ENCODE data around the gene PCARE. TPM values are rescaled to one million over a fixed set of nuclear protein-coding genes. Genes with fewer than 3 reads are reported as not detected.

Gene PCARE
- polyA plus RNA-seq, 1 donor from 2014 or later, result not detected

- Histone ChIP-seq H2AFZ (ENCODE audit: low read depth, low read length) (no peak overlapping the region), H3K4me3 (ENCODE audit: low read length) (no peak overlapping the region), H3K79me2 (replicated peaks; ENCODE audit: insufficient read depth, low read length) (no peaks in the 10 kb centered on the region), H3K36me3 (ENCODE audit: insufficient read depth, low read length) (no peaks in the 10 kb centered on the region), H3K9me2 (ENCODE audit: insufficient read depth, low read length) (no peaks in the 10 kb centered on the region), H4K20me1 (ENCODE audit: insufficient read depth) (no peaks in the 10 kb centered on the region), H3K4me2 (ENCODE audit: low read length) (no peak overlapping the region), H3K9ac (ENCODE audit: low read length) (no peak overlapping the region), H3K9me3 (ENCODE audit: low read length) (no peaks in the 10 kb centered on the region), H3K27ac (ENCODE audit: low read length) (no peak overlapping the region), H3F3A (ENCODE audit: insufficient read depth, low read length, poor library complexity, severe bottlenecking) (no peaks in the 10 kb centered on the region), H3K27me3 (ENCODE audit: insufficient read depth, low read depth, low read length) (no peaks in the 10 kb centered on the region)
- no peak for TF ChIP-seq RAD21 (conservative IDR thresholded peaks at IDR 0.05)
- TF ChIP-seq CTCF (IDR thresholded peaks at IDR 0.05; ENCODE audit: poor library complexity, severe bottlenecking), result no peak
- TF ChIP-seq TAF1 (IDR thresholded peaks at IDR 0.05; ENCODE audit: low read depth), result no peak
- no peak for TF ChIP-seq SMC3 (conservative IDR thresholded peaks at IDR 0.05; ENCODE audit: poor library complexity)
- TF ChIP-seq EP300 (conservative IDR thresholded peaks at IDR 0.05; ENCODE audit: poor library complexity, severe bottlenecking), result no peak
- TF ChIP-seq REST (IDR thresholded peaks at IDR 0.05; ENCODE audit: borderline replicate concordance), result no peak
- TF ChIP-seq POLR2AphosphoS5 (IDR thresholded peaks at IDR 0.05), result no peak
- no peak for TF ChIP-seq EZH2 (IDR thresholded peaks at IDR 0.05; ENCODE audit: borderline replicate concordance, insufficient read depth, low read length, poor library complexity, severe bottlenecking)
- no peak for TF ChIP-seq MXI1 (conservative IDR thresholded peaks at IDR 0.05; ENCODE audit: poor library complexity, severe bottlenecking)
These were observed 58.4 kb downstream of the PCARE start for GRCh38 chr2:29015701-29016470.

- H3K27me3 ChIP-seq (ENCODE audit: insufficient read depth, low read depth, low read length), result no peaks in the 10 kb centered on the region
- H4K20me1 ChIP-seq (ENCODE audit: insufficient read depth), result no peaks in the 10 kb centered on the region
- no peaks in the 10 kb centered on the region for H3K36me3 ChIP-seq (ENCODE audit: insufficient read depth, low read length)
- no peaks in the 10 kb centered on the region for H3K9me2 ChIP-seq (ENCODE audit: insufficient read depth, low read length)
- no peak for TF ChIP-seq MXI1 (conservative IDR thresholded peaks at IDR 0.05; ENCODE audit: poor library complexity, severe bottlenecking)
- TF ChIP-seq EZH2 (IDR thresholded peaks at IDR 0.05; ENCODE audit: borderline replicate concordance, insufficient read depth, low read length, poor library complexity, severe bottlenecking), result no peak
- TF ChIP-seq TAF1 (IDR thresholded peaks at IDR 0.05; ENCODE audit: low read depth), result no peak
- TF ChIP-seq REST (IDR thresholded peaks at IDR 0.05; ENCODE audit: borderline replicate concordance), result no peak
- no peak for TF ChIP-seq EP300 (conservative IDR thresholded peaks at IDR 0.05; ENCODE audit: poor library complexity, severe bottlenecking)
- no peak for TF ChIP-seq POLR2AphosphoS5 (IDR thresholded peaks at IDR 0.05)
- no peak for TF ChIP-seq CTCF (IDR thresholded peaks at IDR 0.05; ENCODE audit: poor library complexity, severe bottlenecking)
- no peak for TF ChIP-seq RAD21 (conservative IDR thresholded peaks at IDR 0.05)
- no peak for TF ChIP-seq SMC3 (conservative IDR thresholded peaks at IDR 0.05; ENCODE audit: poor library complexity)
- no peaks in the 10 kb centered on the region for H3F3A ChIP-seq (ENCODE audit: insufficient read depth, low read length, poor library complexity, severe bottlenecking)
- H3K9ac ChIP-seq (ENCODE audit: low read length), result no peak overlapping the region
- H3K4me2 ChIP-seq (ENCODE audit: low read length), result no peak overlapping the region
- no peak overlapping the region for H3K4me3 ChIP-seq (ENCODE audit: low read length)
- no peak overlapping the region for H2AFZ ChIP-seq (ENCODE audit: low read depth, low read length)
- H3K9me3 ChIP-seq (ENCODE audit: low read length), result no peaks in the 10 kb centered on the region
- H3K27ac ChIP-seq (ENCODE audit: low read length), result no peak overlapping the region
- H3K79me2 ChIP-seq (replicated peaks; ENCODE audit: insufficient read depth, low read length), result no peaks in the 10 kb centered on the region
These were observed 59.4 kb downstream of the PCARE start for GRCh38 chr2:29014811-29015421.

Measured in neural cell (in vitro differentiated cells).